ENCODE measurements around the gene HES5. TPM values are rescaled to one million over a fixed set of nuclear protein-coding genes. Genes with fewer than 3 reads are reported as not detected.

HES5 gene
- total and polyA plus RNA-seq, 10 donors = 0.36 to 0.54 (median 0.38) TPM; not detected in 5

DNA sequence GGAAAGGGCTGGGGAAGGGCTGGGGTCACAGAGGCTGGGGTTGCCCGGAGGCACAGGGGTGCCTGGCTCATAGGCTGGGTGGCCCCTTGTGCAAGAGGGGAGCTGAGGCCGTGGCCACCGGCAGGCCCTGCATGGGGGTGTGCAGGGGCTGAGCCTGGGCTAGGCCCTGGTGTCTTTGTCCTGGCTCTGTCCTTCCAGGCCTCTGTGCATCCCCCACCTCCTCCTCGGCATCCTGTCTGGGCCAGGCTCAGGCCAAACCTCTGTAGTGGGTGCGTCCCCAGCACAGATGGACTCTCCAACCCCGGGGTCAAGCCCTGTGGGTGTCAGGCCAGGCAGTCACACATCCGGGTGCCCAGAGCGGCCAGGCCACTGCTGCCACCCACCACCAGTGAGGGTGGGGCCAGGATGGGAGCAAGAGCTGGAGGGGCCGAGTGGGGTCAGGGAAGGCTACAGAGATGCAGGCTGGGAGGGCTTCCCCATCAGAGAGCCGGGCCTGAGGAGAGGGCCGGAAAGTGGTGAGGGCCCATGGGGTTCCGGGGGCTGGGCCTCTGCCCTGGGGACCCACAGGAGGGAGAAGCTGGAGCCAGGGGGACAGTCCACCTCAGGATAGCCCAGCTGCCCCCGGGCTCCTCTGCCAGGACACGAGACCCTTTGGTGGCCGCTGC, 23.0 kb downstream of the HES5 start:
- H3K27ac ChIP-seq = no peak overlapping the region
- DNase-seq = no peak
- H3K27me3 ChIP-seq (replicated peaks in 1 of 7) = peaks cover 0 to 36% (median 13%) of the 10 kb centered on the region in 7 donors
- no peaks in the 10 kb centered on the region for H3K9me3 ChIP-seq
- intact Hi-C loops (cut with DNase I; ENCODE audit: low total_unique reads) = no loop called here
- WGBS, 5 donors = 63 to 77% (median 68%) methylated on average over 9 to 15 of the region's 15 CpGs
- H3K4me3 ChIP-seq = no peak overlapping the region
- TF ChIP-seq POLR2A (IDR thresholded peaks at IDR 0.05) (no peak), POLR2AphosphoS5 (IDR thresholded peaks at IDR 0.05) (peak; percentile 29 to 78 (median 41))
- TF ChIP-seq, protein P1, sequence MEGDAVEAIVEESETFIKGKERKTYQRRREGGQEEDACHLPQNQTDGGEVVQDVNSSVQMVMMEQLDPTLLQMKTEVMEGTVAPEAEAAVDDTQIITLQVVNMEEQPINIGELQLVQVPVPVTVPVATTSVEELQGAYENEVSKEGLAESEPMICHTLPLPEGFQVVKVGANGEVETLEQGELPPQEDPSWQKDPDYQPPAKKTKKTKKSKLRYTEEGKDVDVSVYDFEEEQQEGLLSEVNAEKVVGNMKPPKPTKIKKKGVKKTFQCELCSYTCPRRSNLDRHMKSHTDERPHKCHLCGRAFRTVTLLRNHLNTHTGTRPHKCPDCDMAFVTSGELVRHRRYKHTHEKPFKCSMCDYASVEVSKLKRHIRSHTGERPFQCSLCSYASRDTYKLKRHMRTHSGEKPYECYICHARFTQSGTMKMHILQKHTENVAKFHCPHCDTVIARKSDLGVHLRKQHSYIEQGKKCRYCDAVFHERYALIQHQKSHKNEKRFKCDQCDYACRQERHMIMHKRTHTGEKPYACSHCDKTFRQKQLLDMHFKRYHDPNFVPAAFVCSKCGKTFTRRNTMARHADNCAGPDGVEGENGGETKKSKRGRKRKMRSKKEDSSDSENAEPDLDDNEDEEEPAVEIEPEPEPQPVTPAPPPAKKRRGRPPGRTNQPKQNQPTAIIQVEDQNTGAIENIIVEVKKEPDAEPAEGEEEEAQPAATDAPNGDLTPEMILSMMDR (IDR thresholded peaks at IDR 0.05 in 8 of 11, conservative IDR thresholded peaks at IDR 0.05 in 3 of 11) = no peak
- peaks cover 6 to 52% (median 49%) of the 10 kb centered on the region in 6 donors for H3K36me3 ChIP-seq
- peaks cover 0 to 41% (median 15%) of the 10 kb centered on the region in 6 donors for H3K4me1 ChIP-seq

DNA sequence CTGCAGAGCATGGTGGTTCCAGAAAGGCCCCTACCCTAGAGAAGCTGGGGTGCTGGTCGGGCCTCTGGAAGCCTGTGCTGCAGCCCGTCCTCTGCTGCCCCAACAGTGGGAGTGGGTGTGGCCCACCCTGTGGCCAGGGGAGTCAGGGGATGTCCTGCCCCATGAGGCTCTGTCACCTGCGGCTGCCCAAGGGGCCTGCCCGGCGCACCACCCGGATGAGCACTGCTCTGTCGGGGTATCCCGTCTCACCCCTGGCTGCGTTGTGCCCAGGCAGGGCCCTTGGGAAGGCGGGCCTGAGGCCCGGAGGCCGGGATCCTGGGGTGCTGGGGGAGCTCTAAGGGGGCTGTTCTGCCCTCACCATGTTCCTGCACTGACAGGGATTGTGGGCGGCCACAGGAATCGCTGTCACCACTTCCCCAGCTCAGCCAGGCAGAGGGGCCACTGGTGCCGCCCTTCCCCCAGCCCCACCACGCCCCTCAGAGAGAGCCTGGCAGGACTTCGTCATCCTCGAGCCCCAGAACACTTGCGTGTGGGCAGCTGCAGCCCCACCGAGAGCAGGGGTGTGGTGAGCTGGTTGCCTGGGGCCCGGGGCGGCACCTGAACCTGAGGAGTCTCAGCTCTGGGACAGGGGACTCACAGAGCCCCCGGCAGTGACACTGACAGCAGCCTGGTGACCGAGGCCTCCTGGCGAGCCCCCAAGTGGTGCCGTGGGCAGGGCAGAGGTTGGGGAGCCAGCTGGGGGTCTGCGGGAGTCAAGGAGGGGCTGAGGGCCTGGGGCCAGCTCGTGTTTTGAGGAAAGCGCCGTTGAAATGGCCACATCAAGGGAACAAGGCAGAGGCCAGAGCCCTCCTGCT, 23.8 kb downstream of the HES5 start:
- TF ChIP-seq POLR2AphosphoS5 (IDR thresholded peaks at IDR 0.05) = peak in 2 of 3 donors; percentile 3 to 46
- TF ChIP-seq, protein P1 (IDR thresholded peaks at IDR 0.05 in 8 of 11, conservative IDR thresholded peaks at IDR 0.05 in 3 of 11) = no peak
- intact Hi-C loops (cut with DNase I; ENCODE audit: low total_unique reads) = no loop called here
- peaks cover 0 to 39% (median 13%) of the 10 kb centered on the region in 7 donors for H3K27me3 ChIP-seq (replicated peaks in 1 of 7)
- DNase-seq = no peak
- H3K9me3 ChIP-seq = no peaks in the 10 kb centered on the region
- no peak overlapping the region for H3K27ac ChIP-seq
- H3K4me1 ChIP-seq = peaks cover 0 to 49% (median 18%) of the 10 kb centered on the region in 6 donors
- no peak overlapping the region for H3K4me3 ChIP-seq
- peaks cover 6 to 44% (median 41%) of the 10 kb centered on the region in 6 donors for H3K36me3 ChIP-seq
- 58 to 75% (median 69%) methylated on average over 21 to 30 of the region's 30 CpGs for WGBS, 5 donors

DNA sequence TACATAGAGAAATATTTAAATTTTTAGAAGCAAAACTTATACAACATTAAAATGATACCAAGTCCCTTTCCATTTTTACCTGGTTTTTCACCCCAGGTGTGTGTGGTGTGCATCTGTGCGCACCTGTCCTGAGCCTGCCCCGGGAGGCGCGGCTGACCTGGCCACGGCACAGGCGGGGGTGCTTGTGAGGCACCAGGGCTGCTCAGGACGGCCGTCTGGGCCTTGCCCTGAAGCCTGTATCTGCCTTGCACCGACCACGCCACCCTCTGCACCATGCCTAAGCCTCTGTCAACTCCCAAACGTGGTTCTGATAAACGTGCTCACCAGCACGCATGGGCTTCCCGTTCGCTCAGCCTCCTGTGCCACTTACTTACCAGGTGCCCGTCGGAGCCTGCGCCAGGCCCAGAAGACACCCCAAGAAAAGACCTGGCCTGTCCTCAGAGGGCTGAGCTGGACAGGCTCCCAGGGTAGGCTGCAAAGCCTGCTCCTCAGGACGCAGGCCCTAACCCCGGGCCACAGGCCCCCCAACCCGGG, 24.5 kb downstream of the HES5 start:
- H3K27me3 ChIP-seq (replicated peaks in 1 of 7) = peaks cover 0 to 39% (median 13%) of the 10 kb centered on the region in 7 donors
- H3K36me3 ChIP-seq = peaks cover 2 to 37% (median 34%) of the 10 kb centered on the region in 6 donors
- TF ChIP-seq POLR2A (IDR thresholded peaks at IDR 0.05) (no peak), POLR2AphosphoS5 (IDR thresholded peaks at IDR 0.05) (peak; percentile 15 to 31 (median 30))
- TF ChIP-seq, protein P1 (IDR thresholded peaks at IDR 0.05 in 8 of 11, conservative IDR thresholded peaks at IDR 0.05 in 3 of 11) = no peak
- intact Hi-C loops (cut with DNase I; ENCODE audit: low total_unique reads) = no loop called here
- WGBS, 5 donors = 75 to 87% (median 84%) methylated on average over 21 of the region's 21 CpGs
- no peaks in the 10 kb centered on the region for H3K9me3 ChIP-seq
- no peak for DNase-seq
- peaks cover 0 to 55% (median 23%) of the 10 kb centered on the region in 6 donors for H3K4me1 ChIP-seq
- no peak overlapping the region for H3K4me3 ChIP-seq
- no peak overlapping the region for H3K27ac ChIP-seq

Data from spleen (tissue), 11 donors.